Neural progenitor cell (in vitro differentiated cells): Measurements from ENCODE around the gene KCNA5.
A peak's percentile ranks its signal among the peaks of the same experiment; 100 is the strongest.

Experiments
- CTCF ChIP-seq: fragments of 200-600 bp; sonication (generic); IDR thresholded peaks from 2 replicates; pipeline ENCODE4 v1.5.1; 2017; ENCODE audit warnings: antibody characterized with exemption, mild to moderate bottlenecking
- EZH2 ChIP-seq: fragments of 200-600 bp; sonication (generic); IDR thresholded peaks from 2 replicates; pipeline ENCODE4 v1.6.1; 2017; ENCODE audit warnings: antibody characterized with exemption, mild to moderate bottlenecking, moderate library complexity
- EZH2phosphoT487 ChIP-seq: fragments of 200-600 bp; sonication (generic); IDR thresholded peaks from 2 replicates; pipeline ENCODE4 v1.6.1; 2017; ENCODE audit warnings: antibody characterized with exemption

GRCh38 chr12:5003025-5003666 lies 40.5 kb upstream of the KCNA5 start:
- TF ChIP-seq CTCF (peak; percentile 94), EZH2phosphoT487 (no peak), EZH2 (no peak)
